Inflammatory macrophage treated with lipopolysaccharide for 1 hour (primary cell): ENCODE data around the gene CD38.

Experiments used
- DNase-seq, 2 donors: peaks; one replicate each; pipeline ENCODE4 v3.0.0-alpha.2; 2020 to 2022

Gene CD38

DNA sequence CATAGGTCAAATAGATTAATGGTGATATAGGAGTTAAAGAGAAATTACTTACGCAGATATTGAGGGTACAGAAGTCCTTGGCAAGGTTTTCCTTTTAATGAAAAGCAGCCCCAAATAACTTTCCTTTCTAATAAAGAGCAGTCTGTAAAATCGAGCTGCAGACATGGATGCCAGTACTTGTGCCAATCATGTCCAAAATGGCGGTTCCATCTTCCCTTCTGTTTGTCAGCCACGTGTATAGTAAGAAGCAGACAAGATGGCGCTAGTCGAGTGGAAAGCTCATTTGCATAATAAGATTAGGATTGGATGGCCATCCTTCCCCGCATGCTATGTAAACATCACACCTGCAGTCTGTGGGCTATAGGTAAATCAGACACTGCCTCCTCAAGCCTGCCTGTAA, 92.0 kb downstream of the CD38 start:
- no peak for DNase-seq

- DNase-seq: no peak
Measured at GRCh38 chr4:15870921-15871664, 93.0 kb downstream of the CD38 start.

GRCh38 chr4:15873117-15873516, 95.0 kb downstream of the CD38 start:
- no peak for DNase-seq

DNA sequence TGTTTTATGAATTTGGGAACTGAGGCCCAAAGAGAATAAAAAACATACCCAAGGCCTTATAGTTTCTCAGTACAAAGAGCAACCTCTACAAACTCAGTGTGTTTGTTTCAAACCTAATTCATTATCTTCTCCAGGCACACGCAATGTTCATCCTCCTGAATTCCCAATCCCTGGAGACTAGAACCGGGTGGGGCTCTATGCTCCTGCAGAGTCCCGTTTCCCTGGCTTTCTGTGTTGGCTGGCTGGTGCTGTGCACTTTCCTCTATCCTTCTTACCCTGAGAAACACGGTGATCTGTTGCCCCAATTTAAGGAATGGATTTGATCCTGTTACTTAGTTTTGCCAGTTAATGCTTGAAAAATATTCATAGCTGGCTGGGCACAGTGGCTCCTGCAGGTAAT, 96.5 kb downstream of the CD38 start:
- DNase-seq: no peak

GRCh38 chr4:15875663-15876460, 97.7 kb downstream of the CD38 start:
- DNase-seq: no peak

DNA sequence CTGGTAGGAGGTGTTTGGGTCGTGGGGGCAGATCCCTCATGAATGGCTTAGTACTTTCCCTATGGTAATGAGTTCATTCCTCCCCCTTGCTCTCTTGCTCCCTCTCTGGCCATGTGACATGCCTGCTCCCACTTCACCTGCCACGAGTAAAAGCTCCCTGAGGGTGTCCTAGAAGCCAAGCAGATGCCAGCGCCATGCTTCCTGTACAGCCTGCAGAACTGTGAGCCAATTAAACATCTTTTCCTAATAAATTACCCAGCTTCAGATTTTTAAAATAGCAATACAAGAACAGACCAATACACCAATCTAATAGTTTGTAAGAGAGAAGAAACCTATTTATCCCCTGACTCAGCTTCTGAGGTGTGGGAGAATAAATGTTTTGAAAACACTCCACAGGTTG, 99.9 kb downstream of the CD38 start:
- no peak for DNase-seq

DNA sequence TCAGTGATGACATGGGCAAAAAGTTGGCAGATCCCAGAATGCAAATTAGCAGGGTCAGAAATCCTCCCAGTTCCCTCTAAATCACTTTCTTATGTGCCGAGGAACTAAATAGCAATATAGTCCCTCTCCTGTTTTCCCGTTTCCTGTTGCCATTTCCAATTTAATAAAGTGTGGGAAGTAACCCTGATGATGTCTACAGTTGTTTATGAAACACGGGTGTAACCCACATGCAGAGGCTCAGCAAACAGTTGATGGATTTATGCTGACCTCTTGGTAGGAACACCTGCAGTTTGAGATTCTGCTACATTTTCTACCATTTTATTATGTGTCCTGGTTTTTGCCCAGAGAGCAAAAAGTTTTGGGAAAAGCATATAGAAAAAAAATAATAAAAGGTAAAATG, 103.7 kb downstream of the CD38 start:
- no peak for DNase-seq

GRCh38 chr4:15882675-15883086, 104.6 kb downstream of the CD38 start:
- DNase-seq: peak; percentile 59 to 81

GRCh38 chr4:15883610-15884243, 105.6 kb downstream of the CD38 start:
- no peak for DNase-seq

DNA sequence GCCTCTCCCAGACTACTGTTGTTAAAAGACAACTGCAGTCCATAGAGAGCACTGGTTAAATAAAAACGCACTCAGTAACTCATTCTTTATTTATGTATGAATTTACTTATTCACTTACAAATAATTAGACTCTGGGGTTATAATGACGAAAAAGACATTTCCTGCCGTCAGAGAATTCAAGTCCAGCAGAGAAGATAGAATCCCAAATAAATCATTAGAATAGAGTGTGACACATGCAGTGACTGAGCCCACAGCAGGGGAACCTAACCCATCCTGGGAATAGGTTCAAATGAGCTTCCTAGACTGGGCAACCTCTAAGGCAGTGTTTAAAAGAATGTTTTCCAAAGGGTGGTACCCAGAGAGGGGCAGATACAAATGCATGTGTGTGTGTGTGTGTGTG, 106.5 kb downstream of the CD38 start:
- no peak for DNase-seq

DNA sequence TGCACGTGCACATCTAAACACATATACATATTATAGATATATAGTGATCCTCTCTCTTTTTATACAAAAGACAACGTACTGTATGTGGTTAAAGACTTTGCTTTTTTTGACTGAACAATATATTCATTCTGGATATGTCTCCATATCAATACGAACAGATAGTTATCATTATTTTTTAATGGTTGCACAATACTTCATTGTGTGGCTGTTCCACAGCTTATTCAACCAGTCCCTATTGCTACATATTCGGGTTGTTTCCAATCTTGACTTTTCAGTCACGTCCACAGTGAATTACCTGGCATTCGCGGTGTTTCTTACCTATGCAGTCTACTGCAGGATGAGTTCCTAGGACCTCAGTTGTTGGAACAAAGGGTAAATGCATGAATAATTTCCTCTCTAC, 107.3 kb downstream of the CD38 start:
- no peak for DNase-seq

GRCh38 chr4:15888515-15888914, 110.4 kb downstream of the CD38 start:
- DNase-seq: peak; percentile 15 to 27

DNA sequence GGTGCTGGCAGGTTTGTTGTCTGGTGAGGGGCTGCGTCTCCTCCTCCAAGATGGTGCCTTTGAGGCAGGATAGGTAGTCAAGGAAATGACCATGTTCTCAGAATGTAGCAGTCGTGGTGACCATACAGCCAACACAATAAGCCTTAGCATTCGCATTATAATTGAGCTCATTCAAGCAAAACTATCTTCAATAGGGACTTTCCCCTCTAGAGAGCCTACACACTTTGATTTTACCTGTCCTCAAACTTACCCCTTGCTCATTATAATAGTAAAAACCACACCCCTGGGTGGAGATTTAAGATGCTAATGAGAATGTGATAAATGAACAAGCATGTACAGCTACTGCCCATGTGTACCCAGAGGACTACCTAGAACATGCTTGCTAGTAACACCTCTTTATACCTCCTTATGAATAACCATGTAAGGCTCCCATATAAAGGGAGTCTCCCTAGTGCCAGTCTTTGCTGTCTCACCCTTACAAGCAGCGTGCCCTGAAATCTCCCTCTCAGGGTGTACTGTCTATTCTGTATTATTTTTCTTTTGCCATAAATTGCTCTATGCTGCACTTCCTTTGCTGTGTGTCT, 112.2 kb downstream of the CD38 start:
- DNase-seq: no peak

DNA sequence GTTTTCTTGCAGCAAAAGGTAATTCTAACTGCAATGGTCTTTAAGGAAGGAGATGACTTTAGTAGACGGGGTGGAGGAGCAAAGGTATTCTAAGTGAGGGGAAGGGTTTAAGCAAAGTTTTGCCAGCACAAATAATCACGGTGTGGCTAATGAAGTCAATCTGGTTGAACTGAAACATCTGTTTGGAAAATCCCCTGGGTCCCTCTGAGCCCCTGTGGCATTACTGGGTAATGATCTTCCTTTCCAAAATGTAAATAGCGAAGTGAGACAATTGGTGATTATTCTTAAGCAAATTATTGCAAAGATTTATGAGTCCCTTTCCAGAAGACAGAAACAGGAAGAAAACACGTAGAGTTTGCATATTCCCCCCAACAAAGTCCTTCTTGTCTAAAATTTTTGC, 113.2 kb downstream of the CD38 start:
- DNase-seq: no peak

DNA sequence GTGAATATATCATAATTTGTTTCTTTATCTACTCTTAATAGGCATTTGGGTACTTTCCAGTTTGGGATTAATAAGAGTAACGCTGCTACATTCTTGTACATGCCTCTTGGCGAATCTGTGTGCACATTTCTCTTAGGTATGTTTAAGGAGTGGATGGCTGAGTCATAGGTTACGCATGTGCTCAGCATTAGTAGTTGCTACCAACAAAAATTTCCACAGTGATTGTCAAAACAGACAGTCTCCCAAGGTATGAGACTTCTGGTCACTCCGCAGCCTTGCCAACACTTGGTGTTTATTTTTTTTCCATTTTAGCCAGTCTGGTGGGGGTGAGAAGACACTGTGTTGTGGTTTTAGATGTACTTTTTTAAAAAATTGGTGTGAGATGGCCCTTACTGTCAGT, 115.8 kb downstream of the CD38 start:
- no peak for DNase-seq

- DNase-seq: no peak
Measured at GRCh38 chr4:15894393-15894792, 116.3 kb downstream of the CD38 start.

GRCh38 chr4:15894921-15895916, 117.1 kb downstream of the CD38 start:
- peak; percentile 33 to 40 for DNase-seq

GRCh38 chr4:15897577-15897976, 119.4 kb downstream of the CD38 start:
- DNase-seq: no peak

GRCh38 chr4:15898902-15899301, 120.8 kb downstream of the CD38 start:
- no peak for DNase-seq

DNA sequence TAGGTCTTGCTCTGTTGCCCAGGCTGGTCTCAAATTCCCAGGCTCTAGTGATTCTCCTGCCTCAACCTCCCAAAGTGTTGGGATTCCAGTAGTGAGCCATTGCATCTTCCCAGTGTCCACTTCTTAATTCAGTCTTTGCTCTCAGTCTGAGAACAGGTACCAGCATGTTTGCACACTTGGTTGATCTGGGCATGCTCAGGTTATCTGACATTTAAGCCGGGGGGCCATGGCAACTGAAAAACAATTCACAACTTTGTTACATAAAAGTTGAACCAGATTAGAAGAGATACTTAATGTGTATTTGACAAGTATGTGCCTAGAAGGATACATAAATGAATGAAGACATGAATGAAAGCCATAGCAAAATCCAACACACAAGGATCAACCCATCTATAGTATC, 121.4 kb downstream of the CD38 start:
- no peak for DNase-seq

DNA sequence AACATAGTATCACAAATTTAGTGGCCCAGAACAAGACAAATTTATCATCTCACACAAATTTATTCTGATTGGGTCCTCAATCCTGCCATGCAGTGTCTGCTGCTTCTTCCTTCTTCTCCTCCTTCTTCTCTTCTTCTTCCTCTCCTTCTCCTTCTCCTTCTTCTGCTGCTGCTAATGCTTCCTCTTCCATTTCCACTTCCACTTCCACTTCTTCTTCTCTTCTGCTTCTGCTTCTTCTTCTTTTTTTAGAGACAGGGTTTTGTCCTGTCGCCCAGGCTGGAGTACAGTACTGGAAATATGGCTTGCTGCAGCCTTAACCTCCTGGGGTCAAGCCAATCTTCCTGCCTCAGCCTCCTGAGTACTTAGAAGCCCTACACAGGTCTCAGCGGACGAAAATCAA, 122.9 kb downstream of the CD38 start:
- no peak for DNase-seq

- peak; percentile 32 to 65 for DNase-seq
Measured at GRCh38 chr4:15901998-15902397, 123.9 kb downstream of the CD38 start.
